Measurements from ENCODE around the gene MAPRE2.

The MAPRE2 gene

DNA sequence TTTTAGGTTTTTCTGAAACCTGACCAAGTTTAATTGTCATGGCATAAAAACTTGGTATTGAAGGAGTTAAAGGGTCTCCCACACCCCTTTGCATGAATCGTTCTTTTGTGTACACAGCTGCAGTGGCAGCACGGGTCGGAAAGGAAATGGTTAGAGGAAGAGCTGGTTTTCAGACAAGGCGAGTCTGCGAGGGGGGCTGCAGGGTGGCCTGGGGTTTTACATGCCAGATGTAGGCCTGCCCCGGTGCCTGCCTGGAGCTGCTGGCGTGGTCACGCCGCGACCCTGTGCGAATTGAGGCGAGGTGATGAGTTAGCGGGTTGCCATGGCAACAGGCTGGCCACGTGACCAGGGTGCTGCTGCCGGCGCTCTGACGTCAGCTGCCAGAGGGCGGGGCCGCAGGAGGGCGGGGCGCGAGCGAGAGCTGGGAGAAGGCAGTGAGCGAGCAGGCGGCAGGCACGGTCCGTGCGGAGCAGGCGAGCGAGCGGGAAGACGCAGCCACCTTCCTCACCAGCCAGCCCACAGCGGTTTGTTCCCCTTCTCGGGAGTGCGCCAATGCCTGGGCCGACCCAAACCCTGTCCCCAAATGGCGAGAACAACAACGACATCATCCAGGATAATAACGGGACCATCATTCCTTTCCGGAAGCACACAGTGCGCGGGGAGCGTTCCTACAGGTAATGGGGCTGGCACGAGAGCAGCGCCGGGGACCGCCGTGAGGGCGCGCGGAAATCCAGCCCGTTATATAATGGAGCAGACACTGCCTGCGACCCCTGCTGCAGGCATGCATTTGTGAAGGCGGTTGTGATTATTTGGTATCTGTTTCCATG, at the start of gene MAPRE2:
MAPRE2 (plus strand) TSS at position 426 of the 827 bp plus-strand sequence; CDS start at position 553, 127 bp downstream.
- DNase-seq (ENCODE audit: low read depth) = peak; percentile 98

DNA sequence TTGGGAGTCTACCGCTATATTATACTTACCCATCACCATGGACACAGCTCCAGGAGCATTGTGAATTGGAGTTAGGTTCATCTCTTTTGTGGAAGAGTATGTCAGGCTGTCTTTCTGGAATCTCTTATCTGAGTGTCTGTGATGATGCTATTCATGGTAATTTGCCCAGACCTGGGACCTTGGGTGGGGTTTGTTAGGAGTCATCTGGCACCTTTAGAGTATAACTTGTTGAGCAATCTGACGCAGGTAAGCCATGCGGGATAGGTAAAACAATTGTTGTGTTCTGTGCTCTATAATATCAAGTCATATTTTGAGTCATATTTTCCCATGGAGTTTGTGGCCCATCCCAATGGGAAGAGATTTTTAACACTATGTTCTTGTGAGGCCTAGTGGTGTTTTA, 49.7 kb upstream of the MAPRE2 start:
- DNase-seq (ENCODE audit: low read depth) = no peak

DNA sequence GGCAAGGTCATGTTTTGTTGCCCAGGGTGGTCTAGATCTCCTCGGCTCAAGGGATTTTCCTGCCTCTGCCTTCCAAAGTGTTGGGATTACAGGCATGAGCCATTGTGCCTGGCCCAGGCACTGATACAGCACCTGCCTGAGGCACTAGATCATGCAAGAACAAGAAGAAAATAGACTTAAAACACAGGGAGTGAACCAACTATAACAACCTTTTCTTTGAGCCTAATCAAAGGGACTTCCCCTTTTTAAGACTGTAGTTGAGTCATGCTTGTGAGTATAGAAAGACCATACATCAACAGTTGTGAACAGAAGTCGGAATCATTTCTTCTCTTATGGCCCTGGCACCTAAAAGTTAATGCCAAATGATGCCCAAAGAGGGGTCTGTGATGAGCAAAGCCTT, 47.9 kb upstream of the MAPRE2 start:
- no peak for DNase-seq (ENCODE audit: low read depth)

DNA sequence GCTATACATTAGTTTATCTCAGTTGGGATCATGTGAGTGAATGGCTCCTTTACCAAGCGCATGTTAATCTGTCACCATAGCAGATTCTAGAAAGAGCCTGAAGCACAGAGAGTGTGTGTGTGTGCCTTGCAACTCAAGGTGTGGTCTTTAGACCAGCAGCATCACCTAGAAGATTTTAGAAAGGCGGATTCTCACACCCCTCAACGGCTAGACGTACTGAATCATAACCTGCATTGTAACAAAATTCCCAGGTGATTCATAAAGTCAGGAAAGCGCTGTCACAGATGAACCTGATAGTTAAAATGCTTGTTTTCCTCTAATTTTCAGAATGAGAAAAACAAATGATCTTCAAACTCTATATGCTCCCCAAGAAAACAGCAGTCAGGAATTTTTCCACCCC, 45.5 kb upstream of the MAPRE2 start:
- DNase-seq (ENCODE audit: low read depth) = no peak

DNA sequence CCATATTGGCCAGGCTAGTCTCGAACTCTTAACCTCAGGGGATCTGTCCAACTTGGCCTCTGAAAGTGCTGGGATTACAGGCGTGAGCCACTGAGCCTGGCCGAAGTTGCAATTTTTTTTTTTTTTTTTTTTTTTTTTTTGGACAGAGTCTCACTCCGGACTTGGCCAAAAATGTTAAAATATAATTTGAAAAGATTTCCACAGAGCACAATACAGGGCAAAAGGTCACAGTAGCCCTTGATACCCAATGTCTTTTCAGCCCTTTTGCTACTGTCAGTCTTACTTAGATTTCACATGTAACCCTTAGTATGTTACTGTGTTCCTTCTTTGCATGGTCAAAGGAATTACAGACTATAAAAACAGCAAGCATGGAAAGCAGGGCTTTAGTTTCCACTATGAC, 42.6 kb upstream of the MAPRE2 start:
- no peak for DNase-seq (ENCODE audit: low read depth)

DNA sequence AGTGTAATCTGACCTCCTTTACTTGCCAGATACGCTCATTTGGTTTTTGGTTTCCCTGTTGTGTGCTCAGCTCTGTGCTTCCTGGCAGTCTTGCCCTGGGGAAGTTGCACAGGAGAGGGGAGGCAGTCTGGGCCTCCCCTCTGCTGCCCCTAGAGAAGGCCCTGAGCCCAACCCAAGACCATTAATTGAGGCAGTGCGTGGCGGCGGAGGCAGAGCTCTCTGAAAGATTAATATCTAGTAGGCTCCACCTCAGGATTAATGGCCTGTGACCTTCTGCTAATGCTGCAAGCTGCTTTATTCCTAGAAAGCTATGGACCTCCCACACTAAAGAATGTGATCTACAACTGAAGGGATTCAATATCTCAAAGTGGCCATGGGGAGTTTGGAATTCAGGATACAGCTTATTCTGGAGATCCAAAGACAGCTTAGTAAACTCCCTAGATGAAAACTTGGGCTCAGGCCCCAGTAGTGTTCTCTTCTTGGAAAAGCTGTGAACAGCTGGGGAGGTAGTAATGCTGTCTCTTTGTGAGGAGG, 41.4 kb upstream of the MAPRE2 start:
- DNase-seq (ENCODE audit: low read depth) = no peak

- no peak for DNase-seq (ENCODE audit: low read depth)
These were observed 40.8 kb upstream of the MAPRE2 start for GRCh38 chr18:35000457-35000856.

DNA sequence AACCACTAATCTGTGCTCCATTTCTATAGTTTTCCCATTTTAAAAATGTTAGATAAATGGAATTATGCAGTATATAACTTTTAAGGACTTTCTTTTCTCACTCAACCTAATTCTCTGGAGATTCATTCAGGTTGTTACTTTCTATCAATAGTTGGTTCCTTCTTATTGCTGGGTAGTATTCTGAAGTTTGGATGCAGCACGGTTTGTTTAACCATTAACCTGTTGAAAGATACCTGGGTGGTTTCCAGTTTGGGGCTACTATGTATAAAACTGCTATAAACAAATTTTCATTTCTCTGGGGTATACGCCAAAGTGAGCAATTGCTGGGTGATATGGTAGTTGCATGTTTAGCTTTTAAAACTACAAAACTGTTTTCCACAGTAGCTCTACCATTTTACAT, 39.1 kb upstream of the MAPRE2 start:
- DNase-seq (ENCODE audit: low read depth) = no peak

DNA sequence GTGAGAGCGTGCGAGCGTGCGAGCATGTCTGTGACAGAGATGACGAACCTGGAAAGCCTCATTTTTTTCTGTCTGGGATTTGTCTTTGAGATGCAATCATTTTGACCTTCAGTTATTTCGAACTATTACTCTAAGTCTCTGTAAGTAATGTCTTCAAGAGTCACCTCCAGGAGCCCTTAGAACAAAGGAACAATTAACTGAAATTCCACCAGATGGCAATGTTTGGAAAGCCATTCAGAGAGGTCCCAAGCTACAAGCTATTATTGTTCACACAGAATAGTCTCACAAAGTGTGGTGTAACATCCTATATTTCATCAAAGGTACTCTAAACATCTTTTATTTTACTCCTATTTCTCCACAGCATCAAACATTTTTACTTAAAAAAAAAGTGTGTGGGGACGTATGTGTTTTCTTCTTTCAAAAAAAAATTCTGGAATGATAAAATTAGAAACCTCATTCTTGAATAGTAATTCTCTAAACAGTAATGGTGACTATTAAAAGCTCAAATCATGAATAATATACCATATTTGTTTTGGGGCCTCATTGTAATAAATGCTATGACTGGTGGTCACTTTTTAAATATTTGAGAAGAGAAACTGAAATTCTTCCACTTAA, 35.1 kb upstream of the MAPRE2 start:
- DNase-seq (ENCODE audit: low read depth) = no peak

GRCh38 chr18:35010156-35010555, 31.1 kb upstream of the MAPRE2 start:
- DNase-seq (ENCODE audit: low read depth) = no peak

DNA sequence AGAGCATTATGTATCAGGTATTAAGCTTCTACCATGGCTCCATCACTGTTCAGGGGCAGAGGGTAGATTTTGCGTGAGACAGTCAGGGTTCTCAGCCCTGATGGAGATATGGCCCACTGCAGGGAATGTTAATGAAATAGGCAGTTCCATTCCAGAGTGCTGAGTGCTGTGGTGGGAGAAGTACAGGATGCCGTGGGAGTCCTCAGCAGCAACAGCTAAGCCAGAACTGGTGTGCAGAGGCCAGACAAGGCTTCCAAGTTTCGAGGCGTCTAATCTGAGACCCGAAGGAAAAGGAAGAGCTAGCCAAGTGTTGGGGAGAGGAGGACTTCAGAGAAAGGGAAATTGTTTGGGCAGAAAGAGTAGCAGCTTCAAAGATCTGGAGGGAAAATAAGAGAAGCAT, 30.2 kb upstream of the MAPRE2 start:
- DNase-seq (ENCODE audit: low read depth) = no peak

DNA sequence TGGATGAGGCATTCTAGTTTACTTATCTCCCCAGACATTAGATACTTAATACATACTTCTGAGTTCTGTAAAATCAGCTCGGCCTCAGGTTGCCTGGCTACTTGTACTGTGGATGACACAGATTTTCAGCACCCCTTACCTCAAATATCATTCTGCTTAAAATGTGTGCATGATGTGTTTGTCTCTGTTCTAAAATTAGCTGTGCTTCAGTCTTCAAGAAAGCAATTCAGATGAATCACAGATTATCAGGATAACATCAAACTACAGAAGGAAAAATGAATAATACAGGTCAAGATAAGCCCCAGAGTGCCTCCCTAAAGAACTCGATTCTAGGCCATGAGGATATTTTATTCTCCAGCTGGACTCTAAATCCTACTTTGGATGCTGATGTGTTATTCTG, 21.3 kb upstream of the MAPRE2 start:
- no peak for DNase-seq (ENCODE audit: low read depth)

- DNase-seq (ENCODE audit: low read depth) = no peak
These were observed 18.7 kb upstream of the MAPRE2 start for GRCh38 chr18:35022426-35023001.

DNA sequence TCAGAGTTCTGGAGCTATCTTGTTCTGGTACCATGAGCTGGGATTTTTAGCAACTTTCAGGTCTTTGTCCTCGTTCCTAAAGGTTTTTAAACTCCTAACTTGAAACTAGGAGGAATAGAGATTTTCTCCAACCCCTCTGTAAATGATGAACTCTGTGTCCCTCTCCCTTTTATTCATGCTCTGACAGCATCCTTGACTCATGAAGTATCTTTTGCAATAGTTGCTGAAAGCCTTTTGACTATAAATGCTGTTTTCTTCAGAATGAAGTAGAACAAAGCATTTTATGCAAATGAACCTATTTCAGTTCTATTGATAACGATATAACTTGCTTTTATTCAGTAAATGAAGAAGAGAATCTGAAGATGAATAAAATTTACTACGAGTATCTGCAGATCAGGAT, 17.0 kb upstream of the MAPRE2 start:
- no peak for DNase-seq (ENCODE audit: low read depth)

GRCh38 chr18:35024965-35025364, 16.2 kb upstream of the MAPRE2 start:
- no peak for DNase-seq (ENCODE audit: low read depth)

- no peak for DNase-seq (ENCODE audit: low read depth)
These were observed 14.7 kb upstream of the MAPRE2 start for GRCh38 chr18:35026407-35027061.

DNA sequence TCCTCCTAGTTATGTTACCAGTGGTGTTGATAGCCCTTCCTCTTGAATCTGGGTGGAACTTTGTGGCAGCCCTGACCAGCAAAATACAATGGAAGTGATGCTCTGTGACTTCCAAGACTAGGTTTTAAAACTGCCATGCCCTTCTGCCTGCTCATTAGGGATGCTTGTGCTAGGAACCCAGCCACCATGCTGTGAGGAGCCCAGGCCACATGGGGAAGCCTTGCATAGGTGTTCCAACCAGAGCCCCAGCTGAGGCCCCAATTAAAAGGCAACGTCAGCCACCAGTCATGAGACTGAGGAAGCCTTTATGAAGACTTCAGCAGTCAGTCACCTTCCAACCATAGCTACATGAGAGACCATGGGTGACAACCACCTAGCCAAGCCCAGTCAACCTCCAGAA, 14.0 kb upstream of the MAPRE2 start:
- DNase-seq (ENCODE audit: low read depth) = no peak

DNA sequence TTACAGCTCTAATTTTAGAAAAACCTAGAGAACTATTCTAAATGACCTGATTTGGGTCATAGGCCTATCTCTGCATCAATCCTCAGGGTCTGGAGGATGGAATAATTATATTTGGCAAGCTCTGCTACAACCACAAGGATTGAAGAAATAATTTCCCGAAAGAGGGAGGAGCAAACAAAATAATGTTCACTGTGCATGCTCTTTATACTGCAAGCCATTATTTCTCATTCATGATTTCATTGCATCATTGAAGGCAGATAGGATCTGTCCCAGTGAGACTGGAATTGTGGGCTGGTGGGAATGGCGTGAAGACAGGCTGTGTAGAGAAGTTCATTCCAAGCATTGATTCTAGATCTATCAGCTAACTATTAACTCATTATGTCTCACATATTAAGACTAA, 12.7 kb upstream of the MAPRE2 start:
- DNase-seq (ENCODE audit: low read depth) = no peak

DNA sequence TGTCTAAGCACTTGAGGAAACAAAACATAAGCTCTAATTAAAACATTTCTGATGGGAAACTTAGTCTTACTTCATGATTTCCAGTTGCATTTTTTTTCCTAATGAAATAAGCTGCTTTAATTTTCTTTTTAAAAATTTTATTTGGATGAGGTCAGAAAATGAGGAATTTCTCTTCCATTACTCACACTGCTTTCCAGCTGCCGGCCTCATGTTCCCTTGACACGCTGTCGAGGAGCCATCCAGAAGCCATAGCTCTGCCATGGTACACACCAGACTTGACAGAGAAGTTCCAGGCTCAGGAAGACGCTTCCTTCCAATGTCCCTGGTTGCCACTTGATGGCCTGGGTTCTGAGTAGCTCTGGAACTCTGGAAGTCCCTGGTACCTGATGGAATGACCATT, 12.1 kb upstream of the MAPRE2 start:
- no peak for DNase-seq (ENCODE audit: low read depth)

- no peak for DNase-seq (ENCODE audit: low read depth)
These were observed 11.4 kb upstream of the MAPRE2 start for GRCh38 chr18:35029770-35030169.

- DNase-seq (ENCODE audit: low read depth) = no peak
These were observed 10.8 kb upstream of the MAPRE2 start for GRCh38 chr18:35030277-35030989.

DNA sequence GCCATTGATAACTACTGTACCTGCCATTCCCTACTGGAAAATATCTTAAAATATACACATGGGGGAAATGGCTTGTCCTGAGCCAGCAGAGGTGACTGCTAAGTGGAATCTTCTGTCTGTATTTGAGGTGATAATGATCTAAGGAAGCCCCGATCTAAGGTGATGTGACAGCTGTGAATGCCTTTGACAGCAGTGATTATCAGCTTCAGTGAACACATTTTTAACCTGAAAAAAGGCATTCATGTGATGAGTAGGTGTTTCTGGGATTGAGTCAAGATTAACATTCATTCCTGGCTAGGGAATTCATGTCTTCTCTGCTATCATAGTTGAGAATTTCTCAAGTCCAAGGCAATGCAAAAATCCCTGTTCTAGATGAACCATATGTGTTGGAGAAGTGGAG, 9.1 kb upstream of the MAPRE2 start:
- DNase-seq (ENCODE audit: low read depth) = no peak
